K562 (cell line): ENCODE data around the gene MTG2. TPM values are rescaled to one million over a fixed set of nuclear protein-coding genes. Genes with fewer than 3 reads are reported as not detected.

Source experiments
- ARID1B ChIP-seq: fragments of 450-650 bp; IDR thresholded peaks from 2 replicates; pipeline ENCODE4 v1.6.1; 2016; ENCODE audit warnings: antibody characterized with exemption, mild to moderate bottlenecking, inconsistent platforms
- ASH1L ChIP-seq: fragments of 450-650 bp; IDR thresholded peaks from 2 replicates; pipeline ENCODE4 v1.6.1; 2018; ENCODE audit warnings: borderline replicate concordance, mild to moderate bottlenecking, low read depth; ENCODE audit not compliant: partially characterized antibody
- BHLHE40 ChIP-seq: IDR thresholded peaks from 2 replicates; pipeline ENCODE4 v1.6.1; 2011; ENCODE audit warnings: low read length, improper control_type of control experiment
- EP300 ChIP-seq: IDR thresholded peaks from 2 replicates; pipeline ENCODE4 v1.6.1; 2012; ENCODE audit warnings: low read length, improper control_type of control experiment
- L3MBTL2 ChIP-seq: fragments of 450-650 bp; IDR thresholded peaks from 2 replicates; pipeline ENCODE4 v1.6.1; 2016; ENCODE audit warnings: mild to moderate bottlenecking, moderate library complexity
- REST ChIP-seq, 2 experiments: fragments of 450-650 bp; formaldehyde crosslinking in 1 of 2; IDR thresholded peaks; 2 replicates each; pipeline versions ENCODE4 v1.4.0 to v1.6.1; 2014 to 2020; ENCODE audit warnings: mild to moderate bottlenecking in 2 of 2, borderline replicate concordance in 1 of 2, low read depth in 1 of 2
- SAFB ChIP-seq: fragments of 200-400 bp; formaldehyde crosslinking; IDR thresholded peaks from 2 replicates; pipeline ENCODE4 v1.6.1; 2017; ENCODE audit warnings: low read depth, low read length, borderline replicate concordance
- ZNF23 ChIP-seq: fragments of 250-450 bp; sonication (Bioruptor Pico); IDR thresholded peaks from 2 replicates; pipeline ENCODE4 v1.4.0; 2020; ENCODE audit warnings: mild to moderate bottlenecking
- ZNF354B ChIP-seq: fragments of 250-450 bp; sonication (Bioruptor Pico); IDR thresholded peaks from 2 replicates; pipeline ENCODE4 v1.4.0; 2020
- ZNF445 ChIP-seq: fragments of 250-450 bp; sonication (Bioruptor Pico); IDR thresholded peaks from 2 replicates; pipeline ENCODE4 v1.4.0; 2020; ENCODE audit warnings: low read depth, mild to moderate bottlenecking, moderate library complexity
- polyA plus RNA-seq, 8 experiments: library from polyadenylated mRNA; depleted of rRNA in 4 of 8; stranded (reverse) in 5 of 8; unstranded in 3 of 8; fragments of >200 nt; fragmentation: Nextera tagmentation in 2 of 8; fragmentation: Illumina TruSeq in 1 of 8; extraction: Ambion mirVana in 2 of 8; extraction: Trizol in 1 of 8; gene quantifications; 2 replicates each; pipeline versions ENCODE4 v1.2.1 to v1.2.3, GENCODE V29; 2011 to 2014; ENCODE audit warnings: inconsistent platforms in 1 of 8, missing spikeins in 1 of 8
- total RNA-seq, 7 experiments: library from RNA; depleted of rRNA in 6 of 7; stranded (reverse); fragments of >200 nt in 6 of 7; fragmentation: Illumina TruSeq in 2 of 7; extraction: Trizol in 2 of 7; gene quantifications; 2 replicates each; pipeline versions ENCODE4 v1.2.1 to v1.2.3, GENCODE V29; 2011 to 2021; ENCODE audit warnings: low replicate concordance in 1 of 7
- TF ChIP-seq, protein P1 (sequence below): fragments of 250-450 bp; sonication (Bioruptor Pico); IDR thresholded peaks from 2 replicates; pipeline ENCODE4 v1.8.0; 2022; ENCODE audit warnings: moderate library complexity, mild to moderate bottlenecking, inconsistent platforms
- TF ChIP-seq, protein P2 (sequence below): IDR thresholded peaks from 3 replicates; pipeline ENCODE4 v1.6.1; 2011; ENCODE audit warnings: borderline replicate concordance, mild to moderate bottlenecking, moderate library complexity; ENCODE audit not compliant: insufficient read length; ENCODE audit errors: extremely low read depth

Gene MTG2
- total and polyA plus RNA-seq, 9 of the 15 experiments (the other 6 are each of a cell fraction or from before 2014, with no cell fraction given): 8.7 to 67.5 (median 44.5) TPM

- TF ChIP-seq REST (IDR thresholded peaks at IDR 0.05; ENCODE audit: borderline replicate concordance): peak; percentile 71
- TF ChIP-seq REST (CRISPR knock-in tag; IDR thresholded peaks at IDR 0.05; ENCODE audit: low read depth): no peak
- TF ChIP-seq ASH1L: peak; percentile 46
- TF ChIP-seq SAFB: no peak
- no peak for TF ChIP-seq ZNF354B (CRISPR knock-in tag)
- no peak for TF ChIP-seq ZNF445
- TF ChIP-seq L3MBTL2: peak; percentile 100
- TF ChIP-seq BHLHE40: peak; percentile 99
- TF ChIP-seq, protein P1, sequence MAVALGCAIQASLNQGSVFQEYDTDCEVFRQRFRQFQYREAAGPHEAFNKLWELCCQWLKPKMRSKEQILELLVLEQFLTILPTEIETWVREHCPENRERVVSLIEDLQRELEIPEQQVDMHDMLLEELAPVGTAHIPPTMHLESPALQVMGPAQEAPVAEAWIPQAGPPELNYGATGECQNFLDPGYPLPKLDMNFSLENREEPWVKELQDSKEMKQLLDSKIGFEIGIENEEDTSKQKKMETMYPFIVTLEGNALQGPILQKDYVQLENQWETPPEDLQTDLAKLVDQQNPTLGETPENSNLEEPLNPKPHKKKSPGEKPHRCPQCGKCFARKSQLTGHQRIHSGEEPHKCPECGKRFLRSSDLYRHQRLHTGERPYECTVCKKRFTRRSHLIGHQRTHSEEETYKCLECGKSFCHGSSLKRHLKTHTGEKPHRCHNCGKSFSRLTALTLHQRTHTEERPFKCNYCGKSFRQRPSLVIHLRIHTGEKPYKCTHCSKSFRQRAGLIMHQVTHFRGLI (CRISPR knock-in tag): no peak
- TF ChIP-seq EP300: peak; percentile 56; the same call in 1 of the 2 replicates
- TF ChIP-seq, protein P2, sequence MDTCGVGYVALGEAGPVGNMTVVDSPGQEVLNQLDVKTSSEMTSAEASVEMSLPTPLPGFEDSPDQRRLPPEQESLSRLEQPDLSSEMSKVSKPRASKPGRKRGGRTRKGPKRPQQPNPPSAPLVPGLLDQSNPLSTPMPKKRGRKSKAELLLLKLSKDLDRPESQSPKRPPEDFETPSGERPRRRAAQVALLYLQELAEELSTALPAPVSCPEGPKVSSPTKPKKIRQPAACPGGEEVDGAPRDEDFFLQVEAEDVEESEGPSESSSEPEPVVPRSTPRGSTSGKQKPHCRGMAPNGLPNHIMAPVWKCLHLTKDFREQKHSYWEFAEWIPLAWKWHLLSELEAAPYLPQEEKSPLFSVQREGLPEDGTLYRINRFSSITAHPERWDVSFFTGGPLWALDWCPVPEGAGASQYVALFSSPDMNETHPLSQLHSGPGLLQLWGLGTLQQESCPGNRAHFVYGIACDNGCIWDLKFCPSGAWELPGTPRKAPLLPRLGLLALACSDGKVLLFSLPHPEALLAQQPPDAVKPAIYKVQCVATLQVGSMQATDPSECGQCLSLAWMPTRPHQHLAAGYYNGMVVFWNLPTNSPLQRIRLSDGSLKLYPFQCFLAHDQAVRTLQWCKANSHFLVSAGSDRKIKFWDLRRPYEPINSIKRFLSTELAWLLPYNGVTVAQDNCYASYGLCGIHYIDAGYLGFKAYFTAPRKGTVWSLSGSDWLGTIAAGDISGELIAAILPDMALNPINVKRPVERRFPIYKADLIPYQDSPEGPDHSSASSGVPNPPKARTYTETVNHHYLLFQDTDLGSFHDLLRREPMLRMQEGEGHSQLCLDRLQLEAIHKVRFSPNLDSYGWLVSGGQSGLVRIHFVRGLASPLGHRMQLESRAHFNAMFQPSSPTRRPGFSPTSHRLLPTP: no peak
- TF ChIP-seq ARID1B: peak; percentile 67
- TF ChIP-seq ZNF23: no peak
These were observed 36.6 kb upstream of the MTG2 start (continued) for GRCh38 chr20:62146019-62146755.
